GM18909 (cell line): ENCODE data around the gene ATP5F1D.

Source experiments
- ATAC-seq: cut with Tn5 transposase; IDR thresholded peaks from one replicate; pipeline ENCODE4 v1.9.1; 2021; ENCODE audit warnings: mild to moderate bottlenecking; ENCODE audit not compliant: unreplicated experiment, poor library complexity

Gene ATP5F1D

DNA sequence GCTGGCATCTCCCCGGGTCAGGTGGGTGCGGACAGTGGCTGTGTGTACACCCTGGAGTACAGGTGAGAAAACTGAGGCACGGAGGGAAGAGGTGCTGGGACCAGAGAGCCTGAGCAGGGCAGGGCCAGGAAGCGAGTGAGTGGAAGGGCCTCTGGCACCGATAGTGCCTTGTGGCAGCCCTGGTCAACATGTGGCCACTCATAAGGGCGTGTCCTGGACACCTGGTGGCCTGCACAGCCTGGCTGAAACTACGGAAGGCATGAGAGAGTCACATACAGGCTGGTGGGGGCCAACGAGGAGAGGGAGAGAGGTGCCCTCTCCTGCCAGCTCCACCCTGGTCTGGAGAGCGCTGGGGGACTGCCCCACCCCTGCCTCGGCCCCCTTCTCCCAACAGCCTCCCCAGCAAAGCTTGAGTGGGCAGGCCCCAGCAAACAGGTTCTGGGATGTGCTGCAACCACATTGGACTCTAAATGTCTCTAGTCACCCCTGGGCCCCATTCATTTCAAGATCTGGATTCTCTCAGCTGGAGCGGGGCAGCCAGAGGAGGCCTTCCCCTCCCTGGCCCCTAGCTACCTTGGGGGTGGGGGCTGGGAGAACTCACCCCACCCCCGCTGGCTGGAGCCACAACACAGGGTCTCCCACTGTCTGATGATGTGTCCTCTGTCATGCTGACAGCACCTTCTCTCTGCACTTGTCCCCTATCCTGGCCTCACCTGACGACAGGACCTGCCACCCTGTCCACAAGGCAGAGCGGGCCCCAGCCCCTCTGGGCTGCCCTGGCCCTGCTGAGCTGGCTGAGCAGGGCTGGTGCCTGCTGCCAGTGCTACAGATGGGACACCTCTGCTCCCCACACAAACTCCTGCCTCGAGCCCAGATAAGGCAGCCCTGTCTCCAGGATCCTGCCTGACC, 9.6 kb upstream of the ATP5F1D start:
- ATAC-seq, result no peak

DNA sequence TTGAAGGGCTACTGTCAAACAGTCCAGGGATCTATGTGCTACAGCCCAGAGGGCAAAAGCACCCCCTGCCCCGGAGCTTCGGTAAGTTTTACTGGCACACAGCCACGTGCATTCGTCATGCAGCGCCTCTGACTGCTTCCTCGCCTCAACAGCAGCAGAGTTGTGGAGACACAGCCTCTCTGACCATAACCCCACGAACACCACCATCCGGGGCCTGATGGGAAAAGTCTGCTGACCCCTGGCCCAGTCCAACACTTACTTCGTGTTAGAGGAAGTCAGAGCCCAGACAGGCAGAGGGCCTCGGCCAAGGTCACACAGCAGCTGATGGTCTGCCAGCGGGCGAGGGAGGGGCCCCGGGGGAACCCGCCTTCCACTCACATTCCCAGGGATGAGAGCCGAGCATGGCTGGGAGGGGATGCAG, 8.9 kb upstream of the ATP5F1D start:
- no peak for ATAC-seq

DNA sequence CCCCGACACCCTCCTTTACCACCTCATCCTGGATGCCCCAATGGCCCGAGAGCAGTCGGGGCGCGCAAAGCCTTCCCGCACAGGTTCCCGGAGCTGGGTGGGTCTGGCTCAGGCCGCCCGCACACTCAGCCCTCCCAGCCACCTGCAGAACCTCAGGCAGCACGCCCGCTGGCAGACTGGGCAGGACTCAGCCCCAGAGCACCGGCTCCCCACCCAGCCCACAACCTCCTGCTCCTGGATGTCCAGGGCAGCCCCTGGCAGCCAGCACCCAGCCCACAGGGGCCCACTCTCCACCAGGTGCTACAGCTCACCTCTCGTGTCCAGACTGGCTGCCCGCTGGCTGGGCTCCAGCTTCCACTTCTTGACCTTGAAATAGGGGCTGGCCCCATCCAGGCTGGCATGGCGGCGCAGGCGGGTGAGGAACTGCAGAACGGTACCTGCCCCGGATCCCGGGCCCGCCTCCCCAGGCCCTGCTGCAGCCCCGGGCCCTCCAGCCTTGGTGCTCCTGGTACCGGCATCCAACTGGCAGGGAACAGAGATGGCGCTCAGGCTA, 8.4 kb upstream of the ATP5F1D start:
- no peak for ATAC-seq

DNA sequence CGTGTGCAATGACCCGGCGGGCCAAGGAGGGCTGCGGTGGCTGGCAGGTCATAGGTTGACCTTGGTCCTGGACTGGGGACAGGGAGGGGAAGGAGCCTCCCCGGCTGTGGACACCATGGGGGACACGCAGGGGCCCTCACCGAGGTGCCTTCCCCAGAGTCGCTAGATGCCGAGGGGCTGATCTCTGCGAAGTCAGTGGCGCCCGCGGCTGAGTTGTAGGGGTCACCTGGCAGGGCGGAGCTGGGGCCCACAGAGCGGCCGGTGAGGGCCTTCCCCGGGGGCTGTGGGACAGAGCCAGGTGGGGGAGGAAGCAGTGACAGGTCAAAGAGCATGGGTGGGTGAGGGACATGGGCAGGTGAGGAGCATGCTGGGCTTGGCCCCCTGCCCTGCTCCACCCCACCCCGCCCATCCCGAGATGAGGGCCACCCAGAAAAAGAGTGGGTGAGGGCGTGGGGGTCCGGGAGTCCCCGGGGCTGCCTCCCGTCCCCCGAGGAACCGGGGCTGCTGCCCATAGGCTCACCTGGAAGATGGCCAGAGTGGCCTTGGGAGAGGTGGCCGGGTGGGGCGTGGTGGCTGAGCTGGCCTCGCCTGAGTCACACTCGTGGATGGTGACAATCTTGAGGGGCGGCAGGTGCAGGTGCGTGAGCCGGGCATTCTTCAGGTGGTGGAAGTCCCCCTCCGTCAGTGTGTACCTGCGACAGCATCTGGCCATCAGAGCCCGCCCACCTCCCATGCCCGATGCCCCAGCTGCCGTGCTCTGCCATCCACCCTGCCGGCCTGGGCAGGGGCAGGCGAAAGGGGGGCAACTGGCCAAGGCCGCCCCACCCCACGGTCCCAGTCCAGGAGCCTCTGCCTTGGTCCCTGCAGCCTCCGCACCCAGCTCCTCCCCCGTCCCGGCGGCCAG, 7.2 kb upstream of the ATP5F1D start:
- ATAC-seq, result no peak

DNA sequence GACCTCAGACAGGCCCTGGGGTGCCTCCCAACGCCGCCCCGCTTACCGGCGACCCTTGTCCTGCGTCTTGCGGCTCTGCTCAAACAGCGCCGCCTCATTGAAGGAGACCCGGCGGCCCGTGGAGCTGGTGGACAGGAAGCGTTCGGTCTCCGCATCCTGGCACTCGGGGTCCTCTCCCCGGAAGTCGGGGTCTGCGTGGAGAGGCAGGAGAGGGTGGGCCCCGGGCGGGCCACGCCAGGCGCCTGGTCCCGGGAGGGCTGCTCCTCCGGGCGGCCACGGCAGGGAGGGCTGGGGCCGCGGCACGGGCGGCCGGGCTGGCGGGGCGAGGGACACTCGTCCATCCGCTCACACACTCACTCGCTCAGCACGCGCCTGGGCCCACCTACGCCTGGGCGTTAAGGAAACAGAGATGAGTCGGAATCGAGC, 6.6 kb upstream of the ATP5F1D start:
- ATAC-seq, result no peak

DNA sequence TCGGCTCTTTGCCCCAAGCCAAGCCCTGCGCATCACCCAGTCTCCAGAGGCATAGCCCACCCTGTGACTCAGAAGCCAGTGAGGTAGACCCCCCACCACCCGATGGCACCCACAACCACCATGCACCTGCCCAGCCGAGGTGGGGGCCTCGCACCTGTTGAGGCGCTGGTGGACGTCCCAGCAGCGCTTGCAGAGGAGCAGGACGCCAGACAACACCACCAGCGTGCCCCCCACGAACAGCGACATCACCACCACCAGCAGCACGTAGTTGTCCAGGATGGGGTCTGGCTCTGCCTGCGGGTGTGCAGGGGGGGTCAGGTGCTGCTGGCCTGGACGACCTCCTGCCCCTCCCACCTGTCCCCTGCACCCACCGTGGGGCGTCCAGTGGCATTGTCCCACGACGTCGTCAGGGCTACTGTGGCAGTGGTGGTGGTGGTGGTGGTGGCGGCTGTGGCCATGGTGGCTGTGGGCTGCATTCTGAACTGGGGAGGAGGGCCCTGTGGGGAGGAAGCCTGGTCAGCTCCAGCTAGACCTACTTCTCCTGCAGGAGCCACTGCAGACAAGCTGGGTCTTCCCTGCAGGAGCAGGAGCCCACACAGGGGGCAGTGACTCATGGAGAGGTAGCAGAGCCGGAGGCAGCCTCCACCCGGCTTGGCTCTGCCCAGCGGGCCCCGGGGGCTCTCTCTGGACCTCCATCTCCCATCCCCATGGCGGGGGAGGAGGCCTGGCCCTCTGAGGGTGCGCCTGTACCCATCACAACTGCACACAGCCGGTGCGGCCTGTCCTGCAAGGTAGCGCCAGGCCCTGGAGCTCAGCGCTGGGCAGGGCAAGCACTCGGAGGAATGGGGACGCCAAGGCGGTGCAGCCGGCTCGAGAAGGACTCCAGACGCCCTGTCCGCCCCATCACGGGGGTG, 5.7 kb upstream of the ATP5F1D start:
- no peak for ATAC-seq

DNA sequence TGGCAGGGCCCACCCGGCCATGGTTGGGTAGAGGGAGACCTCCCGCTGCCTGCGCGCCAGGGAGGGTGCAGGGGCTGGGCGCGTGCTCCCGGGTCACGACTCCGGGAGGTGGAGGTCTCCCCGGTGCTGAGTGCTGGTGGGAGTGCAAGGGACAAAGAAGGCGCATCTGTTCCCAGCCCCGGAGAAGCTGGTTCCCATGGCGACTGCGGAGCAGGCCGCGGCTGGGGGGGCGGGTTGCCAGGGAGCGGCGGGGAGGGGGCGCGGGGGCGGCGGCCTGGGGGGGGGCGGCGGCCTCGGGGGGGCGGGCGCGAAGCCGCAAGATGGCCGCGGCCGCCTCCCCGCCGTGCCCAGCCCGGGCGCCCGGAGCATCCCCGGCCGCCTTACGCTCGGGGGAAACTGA, 5.0 kb upstream of the ATP5F1D start:
- ATAC-seq, result no peak

DNA sequence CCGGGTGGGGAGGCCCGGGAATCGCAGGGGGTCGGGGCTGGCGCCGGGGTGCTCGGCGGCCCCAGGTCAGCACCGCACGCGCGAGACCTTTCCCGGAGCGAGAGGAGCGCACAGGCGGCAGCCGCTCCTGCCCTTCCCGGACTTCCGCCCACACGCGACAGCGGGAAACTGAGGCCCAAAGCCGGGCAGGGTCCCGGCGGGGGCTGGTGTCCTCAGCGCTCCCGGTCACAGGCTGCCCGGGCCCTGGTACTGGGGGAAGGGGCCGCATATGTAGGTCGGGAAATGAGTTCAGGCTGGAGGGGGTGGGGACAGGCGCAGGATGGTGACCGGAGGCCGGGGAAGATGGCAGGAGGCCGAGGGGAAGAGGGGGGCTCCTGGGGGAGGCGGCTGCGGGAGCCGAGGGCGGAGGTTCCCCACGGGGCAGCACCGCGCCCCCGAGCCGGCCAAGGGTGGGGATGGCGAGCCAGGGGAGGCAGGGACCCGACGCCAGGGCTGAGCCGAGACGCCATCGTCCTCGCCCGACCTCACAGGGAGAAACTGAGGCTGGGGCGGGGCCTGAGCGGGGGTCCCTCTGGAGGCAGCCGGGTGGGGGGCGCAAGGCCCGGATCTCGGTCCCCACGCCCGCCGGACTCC, 4.4 kb upstream of the ATP5F1D start:
- no peak for ATAC-seq

DNA sequence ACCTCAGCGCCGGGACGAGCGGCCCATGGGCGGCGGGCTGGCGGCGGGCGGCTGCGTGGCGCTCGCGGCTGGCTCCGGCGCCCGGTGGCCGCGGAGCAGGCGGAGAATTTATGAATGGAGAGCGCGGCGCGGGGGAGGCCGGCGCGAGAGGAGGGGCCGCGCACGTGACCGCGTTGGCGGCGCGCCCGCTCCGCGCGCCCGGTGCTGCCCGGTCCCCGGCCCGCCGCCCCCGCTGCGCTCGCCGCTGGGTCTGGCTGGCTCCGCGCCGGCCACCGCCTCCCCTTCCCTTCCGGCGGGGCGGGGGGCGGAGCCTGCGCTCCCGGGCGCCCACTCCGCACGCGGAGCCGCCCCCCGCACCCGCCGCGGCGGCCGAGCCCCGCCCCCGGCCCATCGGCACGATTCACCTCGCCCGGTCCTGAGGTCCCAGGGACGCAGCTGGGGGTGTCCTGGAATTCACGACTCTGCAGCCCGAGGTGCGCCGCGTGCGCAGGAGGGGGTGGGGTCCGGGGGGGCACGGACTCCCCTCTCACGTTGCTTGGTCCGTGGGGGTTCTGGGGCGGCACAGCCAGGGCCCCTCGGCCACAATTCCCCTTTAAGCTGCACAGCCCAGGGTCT, 3.7 kb upstream of the ATP5F1D start, which contains the start of gene CBARP:
Gene CBARP (minus strand): TSS at position 252 of the 615 bp plus-strand sequence. CDS start 1,905 bp downstream, outside the sequence.
- ATAC-seq, result no peak

DNA sequence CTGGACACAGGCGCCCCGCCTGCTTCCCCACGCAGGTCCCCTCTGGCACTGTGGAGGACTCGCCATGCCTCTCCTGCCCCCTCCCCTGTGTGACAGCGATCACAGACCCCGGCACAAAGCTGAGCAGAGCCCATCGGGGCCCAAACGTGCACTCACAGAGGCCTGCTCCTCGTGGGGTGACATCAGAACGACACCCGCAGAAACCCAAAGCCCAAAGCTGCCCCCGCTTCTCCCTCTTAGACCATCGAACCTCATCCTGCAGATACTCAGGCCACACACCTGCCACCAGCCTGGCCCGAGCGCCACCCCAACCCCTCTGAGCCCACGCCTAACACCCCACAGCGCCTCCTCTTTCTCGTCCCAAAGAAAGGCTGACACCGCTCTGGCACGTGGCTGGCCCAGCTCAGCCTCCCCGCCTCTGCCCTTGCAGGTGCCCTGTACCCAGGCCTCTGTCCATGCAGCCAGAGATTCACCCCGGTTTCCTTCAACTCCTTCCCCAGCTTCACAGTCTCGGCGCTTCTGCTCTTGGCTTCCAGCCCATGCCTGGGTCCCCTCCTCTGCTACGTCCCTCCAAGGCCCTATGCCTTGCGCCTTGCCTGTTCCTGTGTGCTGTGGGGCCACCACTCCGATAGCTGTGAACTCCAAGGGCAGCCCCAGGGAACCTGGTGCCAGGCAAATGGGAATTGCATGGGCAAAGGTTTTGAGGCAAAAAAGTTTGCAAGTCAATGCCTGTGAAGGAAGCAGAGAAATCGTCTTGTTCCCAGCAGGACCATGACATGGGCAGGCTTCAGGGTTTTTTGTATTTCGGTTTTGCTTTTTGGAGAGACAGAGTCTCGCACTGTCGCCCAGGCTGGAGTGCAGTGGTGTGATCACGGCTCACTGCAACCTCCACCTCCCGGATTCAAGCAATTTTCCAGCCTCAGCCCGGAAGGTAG, 2.9 kb upstream of the ATP5F1D start:
- no peak for ATAC-seq

DNA sequence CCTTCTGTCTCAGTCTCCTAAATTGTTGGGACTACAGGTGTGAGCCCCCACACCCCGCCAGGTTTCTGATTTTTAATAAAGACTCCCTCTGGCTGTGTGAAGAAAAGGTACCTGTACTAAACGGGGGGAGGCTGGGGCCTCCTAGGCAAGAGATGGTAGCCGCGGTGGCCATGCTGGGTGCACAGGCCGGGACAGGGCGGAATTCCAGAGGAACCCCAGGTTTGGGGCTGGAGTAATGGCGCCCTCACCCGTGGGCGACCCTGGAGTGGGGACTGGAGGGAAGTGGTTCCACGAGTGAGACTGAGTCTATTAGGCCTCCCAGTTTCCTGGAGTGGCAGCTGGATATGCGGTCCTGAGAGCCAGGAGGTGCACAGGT, 2.1 kb upstream of the ATP5F1D start:
- ATAC-seq, result no peak

DNA sequence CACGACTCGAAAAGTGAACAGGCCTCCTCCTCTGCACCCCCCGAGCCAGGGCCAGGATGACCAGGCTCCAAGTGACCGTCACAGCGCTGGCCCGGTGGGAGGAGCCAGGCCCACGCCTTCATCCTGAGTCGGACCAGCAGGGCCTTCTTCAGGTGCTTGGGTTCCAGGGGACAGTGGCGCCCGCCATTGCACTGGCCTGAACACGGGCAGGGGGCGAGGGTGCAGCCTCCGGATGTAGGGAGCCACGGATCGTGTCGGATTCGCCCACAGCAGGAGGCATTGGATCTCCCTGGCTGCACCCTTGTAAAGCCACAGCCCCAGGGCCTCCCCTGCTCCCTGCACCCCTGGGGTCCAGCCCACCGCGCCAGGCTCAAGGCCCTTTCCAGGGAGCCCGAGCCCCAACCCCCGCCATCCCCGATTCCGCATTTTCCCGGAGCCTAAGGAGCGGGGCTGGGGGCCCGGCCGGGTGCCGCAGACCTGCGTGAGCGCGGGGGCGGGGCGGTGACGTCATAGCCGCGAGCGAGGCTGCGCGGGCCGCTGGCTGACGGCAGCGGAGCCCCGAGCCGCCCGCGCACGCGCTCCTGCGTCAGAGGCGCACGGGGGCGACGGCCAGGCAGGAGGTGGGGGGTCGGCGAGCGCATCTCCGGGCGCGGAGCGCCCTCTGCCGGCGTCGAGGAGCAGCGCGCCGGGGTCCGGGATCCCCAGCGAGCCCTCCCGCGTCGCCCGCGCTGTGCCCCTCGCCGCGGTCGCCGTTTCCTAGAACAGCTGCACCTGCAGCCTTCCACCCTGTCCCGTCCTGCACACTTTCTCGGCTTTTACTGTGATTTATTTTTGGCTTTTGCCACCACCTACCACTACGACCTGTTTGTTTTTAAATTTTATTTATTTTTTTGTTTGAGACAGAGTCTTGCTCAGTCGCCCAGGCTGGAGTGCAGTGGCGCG, 1.5 kb upstream of the ATP5F1D start:
- peak; percentile 36 for ATAC-seq

DNA sequence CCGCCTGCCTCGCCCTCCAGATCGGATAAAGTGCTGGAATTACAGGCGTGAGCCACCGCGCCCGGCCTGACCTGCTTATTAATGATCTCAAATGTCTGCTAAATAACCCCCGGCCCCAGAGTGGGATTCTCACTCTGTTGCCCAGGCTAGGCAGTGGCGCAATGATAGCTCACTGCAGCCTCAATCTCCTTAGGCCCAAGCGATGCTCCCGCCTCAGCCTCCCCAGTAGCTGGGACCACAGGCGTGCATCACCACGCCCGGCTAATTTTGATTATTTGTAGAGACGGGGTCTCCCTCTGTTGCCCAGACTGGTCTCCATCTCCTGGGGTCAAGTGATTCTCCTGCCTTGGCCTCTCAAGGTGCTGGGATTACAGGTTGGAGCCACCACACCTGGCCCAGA, 626 bp upstream of the ATP5F1D start:
- ATAC-seq, result no peak

DNA sequence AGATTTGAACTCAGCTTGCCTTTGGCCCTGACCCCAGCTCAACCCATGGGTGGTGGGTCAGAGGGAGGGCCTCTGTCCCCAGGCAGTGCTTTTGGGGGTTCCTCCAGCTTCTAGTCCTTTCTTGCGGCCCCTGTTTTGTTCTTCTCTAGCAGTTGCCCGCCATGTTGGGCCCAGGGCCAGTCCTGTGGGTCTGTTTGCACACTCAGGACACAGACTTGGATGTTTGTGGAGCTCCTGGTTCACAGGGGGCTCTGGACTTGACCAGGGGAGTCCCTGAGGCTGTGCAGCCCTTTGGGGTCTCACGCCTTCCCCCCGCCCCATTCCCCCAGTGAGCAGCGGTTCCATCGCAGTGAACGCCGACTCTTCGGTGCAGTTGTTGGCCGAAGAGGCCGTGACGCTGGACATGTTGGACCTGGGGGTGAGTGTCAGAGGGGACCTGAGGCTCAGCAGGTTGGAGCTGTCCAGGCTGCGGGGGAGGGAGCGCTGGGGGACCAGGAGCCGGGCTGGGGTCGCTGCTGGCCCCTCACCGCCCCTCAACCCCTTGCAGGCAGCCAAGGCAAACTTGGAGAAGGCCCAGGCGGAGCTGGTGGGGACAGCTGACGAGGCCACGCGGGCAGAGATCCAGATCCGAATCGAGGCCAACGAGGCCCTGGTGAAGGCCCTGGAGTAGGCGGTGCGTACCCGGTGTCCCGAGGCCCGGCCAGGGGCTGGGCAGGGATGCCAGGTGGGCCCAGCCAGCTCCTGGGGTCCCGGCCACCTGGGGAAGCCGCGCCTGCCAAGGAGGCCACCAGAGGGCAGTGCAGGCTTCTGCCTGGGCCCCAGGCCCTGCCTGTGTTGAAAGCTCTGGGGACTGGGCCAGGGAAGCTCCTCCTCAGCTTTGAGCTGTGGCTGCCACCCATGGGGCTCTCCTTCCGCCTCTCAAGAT, 2.5 kb downstream of the ATP5F1D start:
- no peak for ATAC-seq

DNA sequence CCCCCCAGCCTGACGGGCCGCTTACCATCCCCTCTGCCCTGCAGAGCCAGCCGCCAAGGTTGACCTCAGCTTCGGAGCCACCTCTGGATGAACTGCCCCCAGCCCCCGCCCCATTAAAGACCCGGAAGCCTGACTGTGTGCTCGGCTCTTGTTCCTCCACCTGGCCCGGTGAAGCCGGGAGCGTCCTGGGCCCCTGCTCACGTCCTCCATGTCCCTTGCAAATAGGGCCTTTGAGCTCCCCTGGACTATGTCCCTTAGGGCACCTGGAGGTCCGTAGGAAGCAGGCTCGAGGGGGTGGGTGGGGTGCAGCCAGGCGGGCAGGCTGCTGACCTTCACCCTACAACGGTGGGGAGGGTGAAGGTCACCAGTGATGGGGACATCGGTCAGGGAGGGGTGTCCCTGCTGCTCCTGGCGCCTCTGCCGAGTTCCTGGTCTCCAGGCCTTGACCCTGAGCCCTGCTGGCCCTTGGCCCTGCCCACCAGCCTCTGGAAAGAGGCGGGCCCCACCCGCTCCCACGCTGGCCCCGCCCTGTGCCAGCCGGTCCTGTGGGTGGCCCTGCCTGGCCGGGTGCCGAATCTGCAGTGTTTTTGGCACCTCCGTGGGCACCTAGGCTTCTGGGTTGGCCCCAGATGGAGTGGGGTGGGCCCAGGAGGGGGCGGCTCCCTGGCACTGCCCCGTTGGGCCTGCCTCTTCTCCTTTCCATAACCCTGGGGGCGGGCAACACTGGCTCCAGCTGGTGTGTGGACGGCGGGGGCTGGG, 3.3 kb downstream of the ATP5F1D start:
- ATAC-seq, result no peak
